ENCODE data around the gene DNAJB1.

DNAJB1 gene

GRCh38 chr19:14540741-14541525, 22.7 kb upstream of the DNAJB1 start:
- no peak overlapping the region for H3K9ac ChIP-seq (ENCODE audit: low read depth in 1 of 2, low read length in 2 of 2)

GRCh38 chr19:14536926-14537692, 18.9 kb upstream of the DNAJB1 start:
- Histone ChIP-seq H3K27ac (ENCODE audit: low read depth in 2 of 2, low read length in 2 of 2) (peak overlapping the region; percentile 65 to 76), H3K4me1 (ENCODE audit: control insufficient read depth in 2 of 2, insufficient read depth in 2 of 2, low read length in 2 of 2) (peaks cover 3 to 7% of the 10 kb centered on the region in 2 donors), H3K4me3 (ENCODE audit: low read length in 2 of 2) (peak overlapping the region; percentile 45 to 67), H3K27me3 (ENCODE audit: control insufficient read depth in 2 of 2, insufficient read depth in 2 of 2, low read length in 2 of 2) (no peaks in the 10 kb centered on the region), H3K9ac (ENCODE audit: low read depth in 1 of 2, low read length in 2 of 2) (peak overlapping the region in 1 of 2 donors; percentile 38), H3K9me3 (ENCODE audit: control insufficient read depth in 2 of 2, low read length in 2 of 2) (no peaks in the 10 kb centered on the region), H3K36me3 (ENCODE audit: control insufficient read depth in 2 of 2, insufficient read depth in 2 of 2, low read length in 2 of 2) (peaks cover 5 to 9% of the 10 kb centered on the region in 2 donors)

More at GRCh38 chr19:14540741-14541525, 22.7 kb upstream of the DNAJB1 start:
- H3K36me3 ChIP-seq (ENCODE audit: control insufficient read depth in 2 of 2, insufficient read depth in 2 of 2, low read length in 2 of 2): peaks cover 4 to 5% of the 10 kb centered on the region in 2 donors
- no peak overlapping the region for H3K27ac ChIP-seq (ENCODE audit: low read depth in 2 of 2, low read length in 2 of 2)
- H3K9me3 ChIP-seq (ENCODE audit: control insufficient read depth in 2 of 2, low read length in 2 of 2): no peaks in the 10 kb centered on the region
- no peak overlapping the region for H3K4me3 ChIP-seq (ENCODE audit: low read length in 2 of 2)
- peaks cover 3 to 7% of the 10 kb centered on the region in 2 donors for H3K4me1 ChIP-seq (ENCODE audit: control insufficient read depth in 2 of 2, insufficient read depth in 2 of 2, low read length in 2 of 2)
- no peaks in the 10 kb centered on the region for H3K27me3 ChIP-seq (ENCODE audit: control insufficient read depth in 2 of 2, insufficient read depth in 2 of 2, low read length in 2 of 2)

GRCh38 chr19:14533450-14533849, 15.3 kb upstream of the DNAJB1 start:
- no peaks in the 10 kb centered on the region for H3K27me3 ChIP-seq (ENCODE audit: control insufficient read depth in 2 of 2, insufficient read depth in 2 of 2, low read length in 2 of 2)
- peaks cover 0 to 4% of the 10 kb centered on the region in 2 donors for H3K36me3 ChIP-seq (ENCODE audit: control insufficient read depth in 2 of 2, insufficient read depth in 2 of 2, low read length in 2 of 2)
- H3K9ac ChIP-seq (ENCODE audit: low read depth in 1 of 2, low read length in 2 of 2): no peak overlapping the region
- no peaks in the 10 kb centered on the region for H3K9me3 ChIP-seq (ENCODE audit: control insufficient read depth in 2 of 2, low read length in 2 of 2)
- no peak overlapping the region for H3K4me3 ChIP-seq (ENCODE audit: low read length in 2 of 2)
- peaks cover 7 to 10% of the 10 kb centered on the region in 2 donors for H3K4me1 ChIP-seq (ENCODE audit: control insufficient read depth in 2 of 2, insufficient read depth in 2 of 2, low read length in 2 of 2)
- H3K27ac ChIP-seq (ENCODE audit: low read depth in 2 of 2, low read length in 2 of 2): no peak overlapping the region

- Histone ChIP-seq H3K4me1 (ENCODE audit: control insufficient read depth in 2 of 2, insufficient read depth in 2 of 2, low read length in 2 of 2) (peaks cover 0 to 7% of the 10 kb centered on the region in 2 donors), H3K4me3 (ENCODE audit: low read length in 2 of 2) (peak overlapping the region; percentile 91 to 97), H3K27ac (ENCODE audit: low read depth in 2 of 2, low read length in 2 of 2) (peak overlapping the region in 1 of 2 donors; percentile 98)
Observed at GRCh38 chr19:14530506-14530905, 12.3 kb upstream of the DNAJB1 start.

GRCh38 chr19:14530005-14530348, 11.8 kb upstream of the DNAJB1 start:
- Histone ChIP-seq H3K27ac (ENCODE audit: low read depth in 2 of 2, low read length in 2 of 2) (peak overlapping the region; percentile 96 to 98), H3K4me3 (ENCODE audit: low read length in 2 of 2) (peak overlapping the region; percentile 91 to 97), H3K36me3 (ENCODE audit: control insufficient read depth in 2 of 2, insufficient read depth in 2 of 2, low read length in 2 of 2) (peaks cover 0 to 4% of the 10 kb centered on the region in 2 donors), H3K27me3 (ENCODE audit: control insufficient read depth in 2 of 2, insufficient read depth in 2 of 2, low read length in 2 of 2) (no peaks in the 10 kb centered on the region), H3K9me3 (ENCODE audit: control insufficient read depth in 2 of 2, low read length in 2 of 2) (no peaks in the 10 kb centered on the region), H3K4me1 (ENCODE audit: control insufficient read depth in 2 of 2, insufficient read depth in 2 of 2, low read length in 2 of 2) (peaks cover 0 to 7% of the 10 kb centered on the region in 2 donors), H3K9ac (ENCODE audit: low read depth in 1 of 2, low read length in 2 of 2) (peak overlapping the region; percentile 89 to 95)

More at GRCh38 chr19:14530506-14530905, 12.3 kb upstream of the DNAJB1 start:
- H3K27me3 ChIP-seq (ENCODE audit: control insufficient read depth in 2 of 2, insufficient read depth in 2 of 2, low read length in 2 of 2): no peaks in the 10 kb centered on the region
- no peaks in the 10 kb centered on the region for H3K9me3 ChIP-seq (ENCODE audit: control insufficient read depth in 2 of 2, low read length in 2 of 2)
- H3K9ac ChIP-seq (ENCODE audit: low read depth in 1 of 2, low read length in 2 of 2): peak overlapping the region; percentile 89 to 95
- peaks cover 0 to 4% of the 10 kb centered on the region in 2 donors for H3K36me3 ChIP-seq (ENCODE audit: control insufficient read depth in 2 of 2, insufficient read depth in 2 of 2, low read length in 2 of 2)

GRCh38 chr19:14529254-14530004, 11.2 kb upstream of the DNAJB1 start, which contains the start of gene TECR:
TECR (plus strand) TSS chr19:14529594; CDS start chr19:14529697, 103 bp downstream.
- Histone ChIP-seq H3K27me3 (ENCODE audit: control insufficient read depth in 2 of 2, insufficient read depth in 2 of 2, low read length in 2 of 2) (no peaks in the 10 kb centered on the region), H3K9ac (ENCODE audit: low read depth in 1 of 2, low read length in 2 of 2) (peak within 1 kb of the TSS; percentile 89 to 95), H3K4me3 (ENCODE audit: low read length in 2 of 2) (peak within 1 kb of the TSS; percentile 91 to 97), H3K27ac (ENCODE audit: low read depth in 2 of 2, low read length in 2 of 2) (peak within 1 kb of the TSS; percentile 96 to 98), H3K4me1 (ENCODE audit: control insufficient read depth in 2 of 2, insufficient read depth in 2 of 2, low read length in 2 of 2) (peaks cover 0 to 7% of the 10 kb centered on the region in 2 donors), H3K36me3 (ENCODE audit: control insufficient read depth in 2 of 2, insufficient read depth in 2 of 2, low read length in 2 of 2) (no peaks in the 10 kb centered on the region), H3K9me3 (ENCODE audit: control insufficient read depth in 2 of 2, low read length in 2 of 2) (no peaks in the 10 kb centered on the region)

- H3K9me3 ChIP-seq (ENCODE audit: control insufficient read depth in 2 of 2, low read length in 2 of 2): no peaks in the 10 kb centered on the region
- H3K4me1 ChIP-seq (ENCODE audit: control insufficient read depth in 2 of 2, insufficient read depth in 2 of 2, low read length in 2 of 2): peaks cover 0 to 7% of the 10 kb centered on the region in 2 donors
- H3K9ac ChIP-seq (ENCODE audit: low read depth in 1 of 2, low read length in 2 of 2): peak overlapping the region; percentile 68 to 69
- H3K27me3 ChIP-seq (ENCODE audit: control insufficient read depth in 2 of 2, insufficient read depth in 2 of 2, low read length in 2 of 2): no peaks in the 10 kb centered on the region
- peak overlapping the region; percentile 48 to 51 for H3K27ac ChIP-seq (ENCODE audit: low read depth in 2 of 2, low read length in 2 of 2)
- peak overlapping the region; percentile 85 to 90 for H3K4me3 ChIP-seq (ENCODE audit: low read length in 2 of 2)
- H3K36me3 ChIP-seq (ENCODE audit: control insufficient read depth in 2 of 2, insufficient read depth in 2 of 2, low read length in 2 of 2): no peaks in the 10 kb centered on the region
Observed at GRCh38 chr19:14528419-14529253, 10.4 kb upstream of the DNAJB1 start.

GRCh38 chr19:14526423-14526822, 8.2 kb upstream of the DNAJB1 start:
- H3K4me3 ChIP-seq (ENCODE audit: low read length in 2 of 2): no peak overlapping the region
- H3K9ac ChIP-seq (ENCODE audit: low read depth in 1 of 2, low read length in 2 of 2): no peak overlapping the region
- H3K4me1 ChIP-seq (ENCODE audit: control insufficient read depth in 2 of 2, insufficient read depth in 2 of 2, low read length in 2 of 2): peaks cover 0 to 2% of the 10 kb centered on the region in 2 donors
- H3K36me3 ChIP-seq (ENCODE audit: control insufficient read depth in 2 of 2, insufficient read depth in 2 of 2, low read length in 2 of 2): no peaks in the 10 kb centered on the region
- H3K9me3 ChIP-seq (ENCODE audit: control insufficient read depth in 2 of 2, low read length in 2 of 2): no peaks in the 10 kb centered on the region
- no peaks in the 10 kb centered on the region for H3K27me3 ChIP-seq (ENCODE audit: control insufficient read depth in 2 of 2, insufficient read depth in 2 of 2, low read length in 2 of 2)
- no peak overlapping the region for H3K27ac ChIP-seq (ENCODE audit: low read depth in 2 of 2, low read length in 2 of 2)

- Histone ChIP-seq H3K27me3 (ENCODE audit: control insufficient read depth in 2 of 2, insufficient read depth in 2 of 2, low read length in 2 of 2) (no peaks in the 10 kb centered on the region), H3K36me3 (ENCODE audit: control insufficient read depth in 2 of 2, insufficient read depth in 2 of 2, low read length in 2 of 2) (no peaks in the 10 kb centered on the region), H3K27ac (ENCODE audit: low read depth in 2 of 2, low read length in 2 of 2) (no peak overlapping the region), H3K4me3 (ENCODE audit: low read length in 2 of 2) (no peak overlapping the region), H3K4me1 (ENCODE audit: control insufficient read depth in 2 of 2, insufficient read depth in 2 of 2, low read length in 2 of 2) (peaks cover 0 to under 1% of the 10 kb centered on the region in 2 donors), H3K9ac (ENCODE audit: low read depth in 1 of 2, low read length in 2 of 2) (no peak overlapping the region), H3K9me3 (ENCODE audit: control insufficient read depth in 2 of 2, low read length in 2 of 2) (no peaks in the 10 kb centered on the region)
Observed at GRCh38 chr19:14525729-14526128, 7.5 kb upstream of the DNAJB1 start.

Data from mucosa of rectum (tissue), 2 donors.